HG03457 (cell line): ENCODE results near the gene CACNA1G.

Source experiments
- ATAC-seq: cut with Tn5 transposase; IDR thresholded peaks from one replicate; pipeline ENCODE4 v1.9.1; 2021; ENCODE audit warnings: moderate number of reproducible peaks; ENCODE audit not compliant: unreplicated experiment

CACNA1G gene

GRCh38 chr17:50585346-50585745 is 24.8 kb downstream of the CACNA1G start:
- no peak for ATAC-seq

DNA sequence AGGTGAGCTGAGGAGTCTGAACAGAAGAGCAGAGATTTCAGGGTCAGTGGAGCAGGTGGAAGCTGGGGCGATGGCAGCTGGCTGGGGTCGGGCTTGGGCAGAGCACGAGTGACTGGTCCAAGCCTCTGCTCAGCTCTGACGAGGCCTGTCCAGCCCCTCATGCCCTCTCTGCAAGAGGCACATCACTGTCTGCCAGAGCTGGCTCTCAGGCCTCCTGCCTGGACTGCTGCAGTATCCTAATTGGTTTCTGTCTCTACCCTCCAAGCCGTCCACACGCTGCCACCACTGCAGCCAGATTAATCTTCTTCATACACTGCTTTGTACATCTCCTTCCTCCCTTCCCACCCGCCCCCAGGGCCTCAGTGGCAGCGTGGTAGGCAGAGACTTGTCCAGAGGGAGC is 25.4 kb downstream of the CACNA1G start:
- ATAC-seq = no peak

DNA sequence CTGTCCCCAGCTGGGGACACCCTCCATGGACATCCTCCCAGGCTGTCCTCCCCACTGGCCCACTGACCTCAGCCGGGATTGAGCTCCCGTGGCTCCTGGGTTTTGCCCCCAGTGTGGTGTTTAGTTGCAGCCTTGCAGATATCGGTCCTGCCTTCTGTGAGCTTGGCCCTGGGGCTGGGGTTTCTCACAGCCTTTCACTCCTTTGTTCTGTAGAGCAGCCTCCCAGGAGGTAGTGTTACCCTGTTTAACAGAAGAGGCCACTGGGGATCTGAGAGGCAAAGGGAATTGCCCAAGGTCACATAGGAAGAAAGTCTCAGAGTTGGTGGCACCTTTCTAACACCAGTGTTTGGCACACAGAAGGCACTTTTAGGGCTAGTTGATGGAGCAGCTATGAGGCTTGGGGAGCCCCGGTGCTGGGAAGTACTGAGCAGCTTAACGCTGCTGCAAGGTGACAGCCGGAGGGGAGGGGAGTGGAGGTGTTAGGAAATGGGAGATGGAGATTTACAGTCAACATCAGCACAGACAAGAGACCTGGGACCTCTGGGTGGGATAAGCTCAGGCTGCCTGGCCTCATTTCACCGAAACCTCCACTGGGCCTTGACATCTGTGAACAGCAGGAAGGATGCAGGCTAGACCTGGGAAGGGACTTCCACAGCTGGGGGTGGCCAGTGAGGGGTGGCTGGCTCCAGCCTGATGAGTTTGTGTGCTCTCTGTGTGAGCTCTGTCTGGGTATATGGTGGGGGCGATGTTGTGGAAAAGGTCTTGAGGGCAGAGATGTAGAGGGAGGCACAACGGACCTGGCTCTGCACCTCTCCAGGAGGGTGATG is 26.1 kb downstream of the CACNA1G start:
- ATAC-seq = no peak

- ATAC-seq = no peak
Measured at GRCh38 chr17:50587571-50587970, 27.1 kb downstream of the CACNA1G start.

DNA sequence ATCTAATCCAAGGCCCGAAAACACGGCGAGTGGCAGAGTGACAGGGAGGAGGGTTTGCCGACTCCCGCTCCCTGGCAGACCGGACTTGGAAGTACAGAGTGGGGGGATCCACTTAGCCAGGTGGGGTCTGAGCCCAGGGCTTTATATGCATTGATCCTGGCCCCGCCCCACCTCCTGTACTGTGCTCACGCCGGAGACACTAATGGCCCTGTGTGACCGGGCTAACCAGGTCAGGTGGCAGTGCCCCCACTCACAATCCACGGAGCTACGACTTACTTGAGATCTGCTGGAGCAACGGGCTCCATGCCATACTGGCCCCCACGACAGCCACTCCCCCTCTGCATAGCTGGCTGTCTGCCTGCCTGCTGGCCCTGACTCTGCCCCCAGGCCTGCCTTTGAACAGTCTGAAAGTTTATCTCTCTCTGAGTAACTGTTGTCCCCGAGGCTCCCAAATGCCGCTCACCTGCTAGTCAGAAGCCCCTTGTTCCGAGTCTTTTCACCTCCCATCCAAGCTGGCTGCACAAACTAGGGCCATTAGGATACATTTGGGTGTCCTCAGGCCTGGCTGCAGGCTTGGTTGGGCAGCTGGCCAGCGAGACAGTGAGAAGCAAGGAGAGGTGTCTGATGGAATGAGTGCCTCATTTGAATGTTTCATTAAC is 28.0 kb downstream of the CACNA1G start:
- no peak for ATAC-seq

GRCh38 chr17:50589095-50589705 is 28.7 kb downstream of the CACNA1G start:
- ATAC-seq = no peak

GRCh38 chr17:50590946-50591737 is 30.6 kb downstream of the CACNA1G start:
- no peak for ATAC-seq

DNA sequence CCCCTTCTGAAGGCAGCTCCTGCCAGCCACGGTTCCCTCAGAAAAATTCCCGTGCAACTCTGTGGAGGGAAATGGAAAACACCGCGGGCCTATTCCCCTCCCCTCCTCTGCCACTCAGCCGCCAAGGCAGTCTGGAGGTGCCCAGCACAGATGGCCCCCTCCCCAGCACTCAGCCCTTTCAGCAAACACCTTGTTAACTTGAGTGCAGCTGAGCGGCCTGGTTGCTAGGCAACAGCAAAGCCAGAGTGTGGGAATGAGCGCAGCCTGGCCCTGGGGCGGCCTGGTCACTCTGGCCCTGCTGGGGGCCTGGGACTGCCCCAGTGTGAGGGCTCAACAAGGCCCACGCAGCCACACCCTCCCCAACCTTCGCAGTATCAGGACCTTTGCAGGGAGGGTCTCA is 32.8 kb downstream of the CACNA1G start:
- ATAC-seq = no peak

DNA sequence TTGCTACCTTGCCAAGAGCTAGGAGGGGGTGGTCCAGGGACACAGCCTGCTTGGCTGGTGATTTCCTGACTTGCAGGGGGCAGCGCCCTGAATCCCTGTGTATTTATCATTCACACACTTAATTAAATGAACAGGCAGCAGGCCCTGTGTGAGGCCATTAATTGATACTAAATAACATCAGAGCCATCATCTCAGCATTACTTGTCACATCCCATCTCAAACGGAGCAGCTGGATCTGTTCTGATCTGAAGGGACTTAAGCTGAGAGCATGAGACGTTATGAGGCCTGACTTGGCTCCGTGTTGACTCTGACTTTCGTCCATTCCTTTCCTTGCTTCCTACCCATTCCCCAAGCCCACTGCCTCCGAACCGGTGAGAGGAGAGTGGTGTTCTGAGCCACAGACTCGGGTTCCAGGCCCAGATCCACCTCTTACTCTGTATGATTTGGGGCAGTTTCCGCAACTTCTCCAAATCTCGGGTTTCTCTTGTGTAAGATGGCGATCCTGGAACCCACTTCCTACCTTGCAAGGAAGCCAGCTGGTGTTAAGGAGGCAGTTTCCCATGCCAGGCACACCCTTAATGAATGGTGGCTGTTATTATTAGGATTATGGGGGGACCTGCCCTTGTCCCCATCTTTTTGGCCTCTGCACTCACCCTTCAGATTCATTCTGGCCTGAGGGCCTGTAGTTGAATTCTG is 33.8 kb downstream of the CACNA1G start:
- ATAC-seq = no peak

DNA sequence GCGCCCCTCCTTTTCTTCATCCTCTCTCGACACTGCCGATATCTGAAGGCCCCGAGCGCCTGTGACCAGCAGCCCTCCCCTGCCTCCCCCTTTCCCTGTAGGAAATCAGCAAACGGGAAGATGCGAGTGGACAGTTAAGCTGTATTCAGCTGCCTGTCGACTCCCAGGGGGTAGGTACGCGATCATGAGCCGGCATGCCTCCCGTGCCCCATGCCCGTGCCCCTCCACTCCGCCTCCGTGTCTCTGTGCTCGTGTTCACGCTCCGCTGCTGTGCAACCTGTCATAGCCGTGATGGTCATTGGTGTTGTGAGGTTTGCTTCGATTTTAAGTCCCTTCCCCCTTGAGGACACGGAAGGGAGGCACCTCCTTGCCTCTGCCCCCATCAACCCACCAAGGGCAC is 34.4 kb downstream of the CACNA1G start:
- no peak for ATAC-seq

- ATAC-seq = no peak
Measured at GRCh38 chr17:50596191-50597037, 35.9 kb downstream of the CACNA1G start.

- no peak for ATAC-seq
Measured at GRCh38 chr17:50598487-50598886, 38.0 kb downstream of the CACNA1G start.

- ATAC-seq = no peak
Measured at GRCh38 chr17:50599606-50600005, 39.1 kb downstream of the CACNA1G start.

GRCh38 chr17:50601823-50602375 is 41.4 kb downstream of the CACNA1G start:
- ATAC-seq = no peak

GRCh38 chr17:50602836-50603235 is 42.3 kb downstream of the CACNA1G start:
- no peak for ATAC-seq

GRCh38 chr17:50603340-50603739 is 42.8 kb downstream of the CACNA1G start:
- ATAC-seq = no peak

GRCh38 chr17:50604513-50604912 is 44.0 kb downstream of the CACNA1G start:
- no peak for ATAC-seq

DNA sequence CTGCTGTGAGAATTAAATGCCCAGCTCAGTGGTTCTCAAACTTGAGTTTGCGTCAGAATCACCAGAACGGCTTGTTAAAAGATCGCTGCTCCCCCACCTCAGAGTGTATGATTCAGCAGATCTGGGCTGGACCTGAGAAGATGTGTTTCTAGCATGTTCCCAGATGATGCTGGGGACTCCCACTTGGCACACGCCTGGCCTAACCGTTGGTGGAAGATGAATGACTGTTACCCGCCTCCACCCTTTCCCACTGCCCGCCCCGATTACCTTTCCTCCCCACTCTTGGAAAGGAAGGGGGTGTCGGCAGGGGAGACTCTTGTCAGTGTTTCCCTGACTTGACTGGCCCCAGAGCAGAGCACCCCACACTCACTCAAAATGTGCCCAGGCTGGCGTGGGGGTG is 44.9 kb downstream of the CACNA1G start:
- ATAC-seq = no peak

GRCh38 chr17:50607522-50608175 is 47.1 kb downstream of the CACNA1G start:
- ATAC-seq = no peak
